Measurements from ENCODE around the gene ZSCAN22. TPM values are rescaled to one million over a fixed set of nuclear protein-coding genes. Genes with fewer than 3 reads are reported as not detected.

The ZSCAN22 gene
- total and polyA plus RNA-seq, 2 of the 13 experiments (the other 11 are each of a cell fraction or from before 2014, with no cell fraction given) = 2.5 to 3.5 TPM

DNA sequence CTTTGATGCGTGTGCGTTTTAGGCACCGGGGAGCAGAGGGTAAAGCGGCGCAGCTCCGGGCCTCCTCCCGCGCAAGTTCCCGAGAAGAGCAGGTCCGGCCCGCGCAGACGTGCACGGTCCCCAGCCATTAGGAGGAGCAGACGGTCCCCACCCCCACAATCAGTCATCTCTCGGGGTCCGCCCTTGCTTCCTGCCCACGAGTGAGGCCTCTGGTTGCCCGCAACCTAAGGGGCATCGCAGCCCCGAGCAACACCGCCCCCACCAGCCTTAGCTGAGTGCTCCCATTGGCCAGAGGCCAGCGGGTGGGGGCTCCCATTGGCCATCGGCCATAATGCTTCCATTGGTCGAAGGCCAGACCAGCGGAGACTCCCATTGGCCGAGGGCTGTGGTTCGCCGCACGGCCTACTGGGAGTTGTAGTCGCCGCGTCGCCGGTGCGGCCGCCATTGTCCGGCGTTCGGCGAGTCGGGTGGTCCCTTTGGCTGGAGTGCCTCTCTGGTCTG lies 48.2 kb upstream of the ZSCAN22 start, which contains the start of gene ZNF8 (continued):
- TF ChIP-seq ZNF430 (CRISPR knock-in tag; IDR thresholded peaks at IDR 0.05) = peak; percentile 81; the same call in 1 of the 2 replicates

DNA sequence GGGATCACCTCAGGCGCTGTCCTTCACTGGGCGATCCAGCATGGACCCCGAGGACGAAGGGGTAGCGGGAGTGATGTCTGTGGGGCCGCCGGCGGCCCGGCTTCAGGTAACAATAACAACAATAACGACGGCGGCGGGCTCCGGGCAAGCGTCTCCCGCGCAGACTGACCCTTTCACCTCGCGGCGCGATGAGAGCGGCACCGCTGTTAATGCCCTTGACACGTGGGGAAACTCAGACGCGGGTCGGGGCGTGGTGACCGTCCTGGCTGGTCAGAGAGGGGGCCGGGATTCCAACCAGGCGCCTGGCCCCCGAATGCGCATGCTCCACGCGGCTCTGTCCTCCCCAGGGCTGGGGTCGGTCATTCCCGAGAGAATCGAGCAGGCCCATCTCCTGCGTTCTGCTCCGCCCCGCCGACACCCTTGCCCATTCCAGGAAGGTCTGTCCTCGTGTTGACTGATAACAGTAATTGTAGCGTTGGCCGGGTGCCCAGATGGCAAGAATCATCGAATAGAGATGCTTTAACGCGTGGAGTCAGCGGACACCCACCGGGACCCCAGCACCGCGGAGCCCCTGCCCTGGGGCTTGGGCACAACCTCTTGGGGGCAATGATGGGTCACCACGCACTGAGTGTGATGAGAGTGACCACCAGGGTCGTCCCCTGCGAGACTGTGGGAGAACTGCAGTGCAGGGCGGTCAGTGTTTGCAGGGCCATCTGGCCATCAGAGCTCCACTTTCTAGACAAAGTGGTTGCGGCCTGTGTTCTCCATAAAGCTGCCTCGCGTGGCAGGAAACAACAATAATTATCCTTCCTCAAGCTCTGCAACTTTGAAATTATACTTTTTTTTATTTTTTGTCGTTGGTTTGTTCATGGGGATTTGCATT lies 47.5 kb upstream of the ZSCAN22 start:
- H3K27me3 ChIP-seq (ENCODE audit: control insufficient read depth in 1 of 2, insufficient read depth in 2 of 2, low read length in 2 of 2) = no peaks in the 10 kb centered on the region; a peak in 1 of 5 replicates
- POLR2A ChIA-PET = interaction anchor here (0.7 to 1.7 kb wide), 14 partner anchors 8 to 277 kb away, joined by 3 to 15 read pairs (median 4); partner anchors contain the start of genes ERVK3-1, ZNF274, ZNF497 and ZNF544
- peak; percentile 62 for DNase-seq (ENCODE audit: low spot score)
- H3K4me3 ChIP-seq (replicated peaks in 1 of 3; ENCODE audit: insufficient read depth in 1 of 3, low read depth in 2 of 3, low read length in 3 of 3) = peak overlapping the region; percentile 85 to 96 (median 96)
- H3K4me1 ChIP-seq (ENCODE audit: insufficient read depth, low read length) = peaks cover 37% of the 10 kb centered on the region
- 61% methylated on average over 5 of the region's 60 CpGs for WGBS (ENCODE audit: low lambda C conversion rate)
- H3K4me2 ChIP-seq (ENCODE audit: low read depth, low read length) = peak overlapping the region; percentile 95
- H4K20me1 ChIP-seq (ENCODE audit: insufficient read depth, low read length) = no peaks in the 10 kb centered on the region
- peaks cover 51% of the 10 kb centered on the region for H3K79me2 ChIP-seq (ENCODE audit: insufficient read depth, low read length)
- in situ Hi-C loops (cut with HindIII; ENCODE audit: extremely low pct_ligation_motif_present, low pct_unique_long_range_greater_than_20kb) = no loop called here
- peaks cover 5% of the 10 kb centered on the region in 2 experiments; a peak in 4 of 5 replicates for H3K36me3 ChIP-seq (replicated peaks in 1 of 2; ENCODE audit: control insufficient read depth in 1 of 2, insufficient read depth in 2 of 2, low read length in 2 of 2)
- peak overlapping the region; percentile 85 for H3K27ac ChIP-seq (ENCODE audit: extremely low read length, insufficient read depth, low read length)
- BruUV-seq (replicated peaks) = TSS peak; percentile 73
- no peaks in the 10 kb centered on the region; the same call in 1 of the 2 replicates for H3K9me3 ChIP-seq (ENCODE audit: low read length)
- CTCF ChIA-PET (ENCODE audit: low intra/inter-chr PET ratio, low total read pairs) = no interaction called here
- FAIRE-seq = peak; percentile 51
- peak overlapping the region; percentile 93 for H3K9ac ChIP-seq (ENCODE audit: insufficient read depth, low read depth, low read length)
- ATAC-seq = peak; percentile 71
- intact Hi-C loops (cut with micrococcal nuclease; ENCODE audit: unreplicated experiment) = no loop called here
- H2AFZ ChIP-seq (ENCODE audit: low read length) = no peak overlapping the region
- TF ChIP-seq MTA1 (CRISPR knock-in tag; IDR thresholded peaks at IDR 0.05; ENCODE audit: borderline replicate concordance) = peak; percentile 57; the same call in 1 of the 2 replicates
- peak; percentile 84; the same call in 1 of the 2 replicates for TF ChIP-seq ELF4 (CRISPR knock-in tag; IDR thresholded peaks at IDR 0.05; ENCODE audit: borderline replicate concordance)
- no peak for TF ChIP-seq ZNF552 (CRISPR knock-in tag; IDR thresholded peaks at IDR 0.05; ENCODE audit: borderline replicate concordance)
- TF ChIP-seq, protein P1, sequence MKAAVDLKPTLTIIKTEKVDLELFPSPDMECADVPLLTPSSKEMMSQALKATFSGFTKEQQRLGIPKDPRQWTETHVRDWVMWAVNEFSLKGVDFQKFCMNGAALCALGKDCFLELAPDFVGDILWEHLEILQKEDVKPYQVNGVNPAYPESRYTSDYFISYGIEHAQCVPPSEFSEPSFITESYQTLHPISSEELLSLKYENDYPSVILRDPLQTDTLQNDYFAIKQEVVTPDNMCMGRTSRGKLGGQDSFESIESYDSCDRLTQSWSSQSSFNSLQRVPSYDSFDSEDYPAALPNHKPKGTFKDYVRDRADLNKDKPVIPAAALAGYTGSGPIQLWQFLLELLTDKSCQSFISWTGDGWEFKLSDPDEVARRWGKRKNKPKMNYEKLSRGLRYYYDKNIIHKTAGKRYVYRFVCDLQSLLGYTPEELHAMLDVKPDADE (CRISPR knock-in tag; IDR thresholded peaks at IDR 0.05) = 0 out of 2 replicates have a peak, but pooled peaks have one; percentile 62
- 0 out of 2 replicates have a peak, but pooled peaks have one; percentile 17 for TF ChIP-seq SMAD1 (CRISPR knock-in tag; IDR thresholded peaks at IDR 0.05; ENCODE audit: borderline replicate concordance, low read depth)
- TF ChIP-seq ZNF33B (CRISPR knock-in tag; IDR thresholded peaks at IDR 0.05) = peak; percentile 74; the same call in 1 of the 2 replicates
- peak; percentile 77 for TF ChIP-seq DMAP1 (CRISPR knock-in tag; IDR thresholded peaks at IDR 0.05)
- TF ChIP-seq, protein P2, sequence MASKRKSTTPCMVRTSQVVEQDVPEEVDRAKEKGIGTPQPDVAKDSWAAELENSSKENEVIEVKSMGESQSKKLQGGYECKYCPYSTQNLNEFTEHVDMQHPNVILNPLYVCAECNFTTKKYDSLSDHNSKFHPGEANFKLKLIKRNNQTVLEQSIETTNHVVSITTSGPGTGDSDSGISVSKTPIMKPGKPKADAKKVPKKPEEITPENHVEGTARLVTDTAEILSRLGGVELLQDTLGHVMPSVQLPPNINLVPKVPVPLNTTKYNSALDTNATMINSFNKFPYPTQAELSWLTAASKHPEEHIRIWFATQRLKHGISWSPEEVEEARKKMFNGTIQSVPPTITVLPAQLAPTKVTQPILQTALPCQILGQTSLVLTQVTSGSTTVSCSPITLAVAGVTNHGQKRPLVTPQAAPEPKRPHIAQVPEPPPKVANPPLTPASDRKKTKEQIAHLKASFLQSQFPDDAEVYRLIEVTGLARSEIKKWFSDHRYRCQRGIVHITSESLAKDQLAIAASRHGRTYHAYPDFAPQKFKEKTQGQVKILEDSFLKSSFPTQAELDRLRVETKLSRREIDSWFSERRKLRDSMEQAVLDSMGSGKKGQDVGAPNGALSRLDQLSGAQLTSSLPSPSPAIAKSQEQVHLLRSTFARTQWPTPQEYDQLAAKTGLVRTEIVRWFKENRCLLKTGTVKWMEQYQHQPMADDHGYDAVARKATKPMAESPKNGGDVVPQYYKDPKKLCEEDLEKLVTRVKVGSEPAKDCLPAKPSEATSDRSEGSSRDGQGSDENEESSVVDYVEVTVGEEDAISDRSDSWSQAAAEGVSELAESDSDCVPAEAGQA (IDR thresholded peaks at IDR 0.05; ENCODE audit: low read depth) = 0 out of 2 replicates have a peak, but pooled peaks have one; percentile 5
- TF ChIP-seq, protein P2 (CRISPR knock-in tag; IDR thresholded peaks at IDR 0.05; ENCODE audit: borderline replicate concordance) = peak; percentile 92
- TF ChIP-seq HNRNPLL (IDR thresholded peaks at IDR 0.05; ENCODE audit: low read depth, low read length, poor library complexity, severe bottlenecking) = no peak
- TF ChIP-seq ZNF333 (CRISPR knock-in tag; IDR thresholded peaks at IDR 0.05; ENCODE audit: borderline replicate concordance) = no peak
